Globus pallidus (tissue), 1 donor: Measurements from ENCODE around the gene FAM171A2.

Experiments used
- DNase-seq: peaks from one replicate; pipeline ENCODE4 v3.0.0-alpha.2; 2015; ENCODE audit warnings: low spot score

The FAM171A2 gene

DNA sequence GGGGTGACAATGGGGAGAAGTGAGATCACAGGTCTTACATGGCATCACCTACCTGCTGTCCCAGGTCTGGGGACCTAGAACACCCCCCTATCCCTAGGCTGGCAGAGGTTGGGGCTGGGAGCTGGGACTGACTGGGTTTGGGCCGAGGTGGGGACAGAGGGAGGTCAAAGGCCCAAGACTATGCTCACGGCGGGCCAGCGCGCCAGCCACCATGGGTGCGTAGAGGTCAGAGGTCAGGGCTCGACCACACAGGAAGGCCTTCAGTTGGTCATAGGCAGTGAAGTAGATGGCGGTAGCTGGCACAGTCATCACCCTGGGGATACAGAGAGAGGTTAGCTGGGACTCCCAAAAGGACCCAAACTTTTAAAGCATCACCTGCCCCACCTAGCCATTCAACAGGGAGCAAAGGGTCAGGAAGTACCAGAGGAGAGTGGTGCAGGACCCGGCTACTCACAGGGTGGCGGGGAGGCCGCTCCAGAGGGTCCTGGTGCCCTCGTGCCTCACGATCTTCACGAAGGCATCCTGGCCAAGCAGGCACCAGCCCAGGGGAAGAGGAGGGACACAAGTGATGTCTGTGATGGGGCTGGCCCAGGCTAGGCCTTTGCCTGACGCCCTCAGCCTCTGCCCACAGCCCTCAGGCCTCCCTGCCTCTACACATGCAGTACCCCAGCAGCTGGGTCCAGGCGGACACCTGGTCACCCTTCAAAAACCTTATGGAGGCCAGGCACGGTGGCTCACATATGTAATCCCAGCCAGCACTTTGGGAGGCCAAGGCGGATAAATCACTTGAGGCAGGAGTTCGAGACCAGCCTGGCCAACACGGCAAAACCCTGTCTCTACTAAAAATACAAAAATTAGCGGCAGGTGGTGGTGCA is 42.2 kb downstream of the FAM171A2 start:
- DNase-seq, result no peak

DNA sequence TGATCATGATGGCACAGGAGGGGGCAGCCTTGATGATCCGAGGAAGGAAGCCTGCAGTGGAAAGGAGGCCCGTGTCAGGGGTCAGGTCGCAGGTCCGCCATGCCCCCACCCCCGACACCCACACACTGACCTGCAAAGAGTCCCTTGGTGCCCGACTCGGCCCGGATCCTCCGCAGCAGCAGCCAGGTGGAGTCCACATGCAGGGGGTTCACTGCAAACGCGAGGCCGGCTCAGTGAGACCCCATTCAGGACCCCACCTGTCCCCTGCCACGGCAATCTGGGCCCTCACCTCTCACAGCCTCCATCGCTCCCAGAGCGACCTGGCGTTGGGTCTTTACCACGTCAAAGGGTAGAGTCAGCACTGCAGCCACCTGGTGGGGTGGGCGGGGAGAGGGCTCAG is 43.6 kb downstream of the FAM171A2 start:
- no peak for DNase-seq

- DNase-seq, result no peak
Measured at GRCh38 chr17:44318077-44318892, 45.4 kb downstream of the FAM171A2 start.

DNA sequence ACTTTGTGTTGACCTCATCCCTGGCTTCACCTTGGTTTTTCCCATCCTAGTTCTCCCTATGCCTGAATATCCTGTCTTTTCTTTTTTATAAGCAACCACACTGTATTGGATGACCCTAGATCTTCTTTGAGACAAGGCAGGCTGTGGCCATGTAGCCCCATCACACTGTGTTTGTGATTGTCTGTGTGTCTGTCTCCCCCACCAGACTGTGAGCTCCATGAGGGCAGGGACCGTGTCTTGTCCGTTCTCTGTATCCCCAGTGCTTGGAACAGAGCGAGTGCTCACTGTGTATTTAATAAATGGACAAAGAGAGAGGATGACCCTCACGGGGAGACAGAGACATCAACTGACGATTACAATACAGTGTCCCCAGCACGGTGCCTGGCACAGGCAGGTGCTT is 46.1 kb downstream of the FAM171A2 start:
- DNase-seq, result no peak

GRCh38 chr17:44315760-44316731 is 47.6 kb downstream of the FAM171A2 start:
- no peak for DNase-seq

DNA sequence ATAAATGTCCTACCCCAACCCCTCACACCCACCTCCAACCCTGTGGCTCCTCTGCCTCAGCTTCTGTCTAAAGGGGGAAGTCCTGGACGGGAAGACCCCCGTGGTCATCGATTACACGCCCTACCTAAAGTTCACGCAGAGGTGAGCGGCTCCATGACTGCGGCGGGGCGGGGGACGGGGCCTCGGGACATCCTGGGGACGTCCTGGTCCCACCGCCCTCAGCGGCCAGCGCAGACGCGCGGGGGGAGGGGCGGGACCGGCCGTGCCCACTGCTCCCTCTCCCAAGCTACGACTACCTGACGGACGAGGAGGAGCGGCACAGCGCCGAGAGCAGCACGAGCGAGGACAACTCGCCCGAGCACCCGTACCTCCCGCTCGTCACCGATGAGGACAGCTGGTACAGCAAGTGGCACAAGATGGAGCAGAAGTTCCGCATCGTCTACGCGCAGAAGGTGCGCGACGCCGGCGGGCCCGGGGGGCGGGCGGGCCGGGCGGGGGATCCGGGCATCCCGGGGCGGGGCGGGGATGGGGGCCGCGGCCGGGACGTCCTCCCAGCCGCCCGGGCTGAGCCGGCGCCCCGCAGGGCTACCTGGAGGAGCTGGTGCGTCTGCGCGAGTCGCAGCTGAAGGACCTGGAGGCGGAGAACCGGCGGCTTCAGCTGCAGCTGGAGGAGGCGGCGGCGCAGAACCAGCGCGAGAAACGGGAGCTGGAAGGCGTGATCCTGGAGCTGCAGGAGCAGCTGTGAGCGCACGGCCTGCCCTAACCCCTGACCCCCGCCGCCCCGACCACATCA is 48.6 kb downstream of the FAM171A2 start:
- no peak for DNase-seq

DNA sequence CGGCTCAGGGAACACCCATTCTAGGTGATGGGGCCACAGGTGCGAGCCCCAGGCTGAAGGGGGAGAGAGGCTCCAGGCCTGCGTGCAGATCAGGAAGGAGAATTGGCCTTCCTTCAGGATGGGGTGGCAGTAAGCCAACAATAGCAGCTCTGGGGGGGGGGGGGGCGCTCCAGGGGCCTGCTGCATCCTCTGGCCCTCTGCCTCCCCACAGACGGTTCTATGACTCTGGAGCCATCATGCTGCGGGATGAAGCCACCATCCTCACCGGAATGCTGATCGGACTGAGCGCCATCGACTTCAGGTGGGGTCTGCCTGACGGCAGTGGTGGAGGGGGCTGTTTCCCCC is 49.2 kb downstream of the FAM171A2 start:
- DNase-seq, result no peak

- no peak for DNase-seq
Measured at GRCh38 chr17:44314031-44314430, 49.6 kb downstream of the FAM171A2 start.

- DNase-seq, result no peak
Measured at GRCh38 chr17:44312396-44313104, 51.1 kb downstream of the FAM171A2 start.

DNA sequence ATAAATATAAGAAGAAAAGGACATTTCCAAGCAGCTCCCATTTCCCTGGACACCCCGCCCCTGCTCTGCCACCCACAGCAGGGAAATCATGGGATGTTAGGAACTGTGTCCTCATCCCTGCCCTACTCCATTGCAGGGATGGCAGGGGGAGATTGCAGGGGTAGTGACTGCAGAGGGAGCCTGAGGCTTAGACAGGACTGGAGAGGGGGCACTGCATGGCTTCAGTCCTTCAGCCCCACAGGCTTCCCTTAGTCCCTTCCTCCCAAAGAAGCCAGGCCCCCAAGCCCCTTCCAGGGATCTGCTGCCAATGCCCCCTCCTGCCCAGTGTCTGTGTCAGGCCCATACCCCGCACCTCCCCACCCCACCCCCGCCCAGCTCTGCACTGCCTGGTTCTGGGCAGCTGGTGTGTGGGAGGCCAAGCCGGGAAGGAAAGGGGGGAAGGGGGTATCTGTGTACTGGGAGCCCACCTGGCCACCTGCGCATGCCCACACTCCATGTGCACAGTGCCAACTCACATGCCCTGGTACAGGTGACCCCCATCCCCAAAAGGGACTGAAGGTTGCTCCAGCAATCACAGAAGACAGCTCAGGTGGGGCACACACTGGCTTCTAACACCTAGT is 52.0 kb downstream of the FAM171A2 start:
- DNase-seq, result no peak

DNA sequence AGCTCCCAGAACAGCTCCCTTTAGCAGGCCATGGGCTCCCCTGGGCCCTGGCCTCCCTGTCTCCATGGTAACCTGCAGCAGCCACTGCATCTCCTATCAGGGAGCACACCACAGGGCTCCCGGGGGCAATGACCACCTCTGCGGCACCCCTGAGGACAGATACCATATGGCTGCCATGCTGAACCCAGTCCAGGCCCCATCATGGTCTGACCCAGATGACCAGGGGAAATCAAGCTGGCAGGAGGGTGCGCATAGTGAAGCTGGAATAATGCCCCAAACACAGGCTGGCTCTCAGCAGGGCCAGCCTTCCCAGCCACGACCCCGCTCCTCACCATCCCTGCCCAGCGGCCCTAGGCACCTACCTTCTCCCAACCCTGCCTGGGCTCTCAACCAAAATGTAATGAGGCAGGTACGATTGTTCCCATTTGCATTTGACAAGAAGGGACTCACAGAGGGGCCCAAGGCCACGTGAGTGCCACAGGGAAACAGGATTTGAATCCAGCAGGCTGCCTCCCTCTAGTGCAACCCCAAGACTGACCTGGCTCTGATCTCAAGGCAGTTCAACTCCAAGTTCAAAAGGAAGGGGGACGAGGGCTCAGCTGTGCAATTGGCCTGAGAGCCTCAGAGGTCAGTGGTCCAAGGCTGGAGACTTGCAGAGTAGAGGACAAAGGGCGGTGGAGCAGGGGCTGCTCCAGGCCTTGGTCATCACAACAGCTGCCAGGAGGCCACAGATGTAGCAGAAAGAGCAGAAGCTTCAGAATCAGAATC is 52.9 kb downstream of the FAM171A2 start:
- no peak for DNase-seq

GRCh38 chr17:44310188-44310587 is 53.5 kb downstream of the FAM171A2 start:
- DNase-seq, result no peak

DNA sequence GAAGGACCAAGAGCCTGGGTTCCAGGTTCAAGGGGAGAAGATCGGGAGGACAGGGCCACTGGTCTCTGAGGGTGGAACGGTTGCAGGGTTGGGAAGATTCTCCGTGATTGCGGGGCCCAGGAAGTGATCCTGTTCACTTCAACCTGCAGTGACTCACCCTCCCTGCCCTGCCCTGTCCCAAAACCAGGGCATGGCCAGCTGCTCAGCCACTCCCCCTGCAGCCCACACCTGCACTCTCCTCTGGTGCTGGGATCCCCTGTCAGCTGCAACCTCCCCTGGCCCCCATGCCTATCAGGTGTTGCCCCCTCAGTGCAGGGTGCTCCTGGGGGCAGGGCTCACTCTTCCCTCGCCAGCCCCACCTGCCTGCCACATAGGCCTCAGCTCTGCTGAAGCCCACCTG is 54.2 kb downstream of the FAM171A2 start:
- no peak for DNase-seq

DNA sequence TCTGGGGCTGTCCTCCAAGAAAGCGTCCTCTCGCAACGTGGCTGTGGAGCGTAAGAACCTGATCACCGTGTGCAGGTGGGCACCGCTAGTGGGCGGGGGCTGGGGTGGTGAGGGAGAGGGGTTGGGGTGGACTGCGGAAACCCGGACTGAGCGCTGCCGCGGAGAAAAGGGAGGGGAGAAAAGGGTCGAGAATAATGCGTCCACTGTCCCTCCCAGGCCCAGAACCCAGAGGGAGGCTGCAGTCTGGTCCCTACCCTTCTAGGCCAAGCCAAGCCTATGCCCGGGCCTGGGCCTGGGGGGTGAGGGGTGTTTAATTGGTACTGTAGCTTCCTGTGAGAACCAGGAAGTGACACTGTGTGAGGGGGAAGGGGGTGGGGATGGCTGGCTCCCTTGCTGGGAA is 54.8 kb downstream of the FAM171A2 start:
- DNase-seq, result peak; percentile 62

GRCh38 chr17:44308320-44308818 is 55.3 kb downstream of the FAM171A2 start, which contains the start of gene RUNDC3A:
Gene RUNDC3A (plus strand): TSS chr17:44308601. CDS start chr17:44308833, 232 bp downstream.
- DNase-seq, result peak; percentile 93

DNA sequence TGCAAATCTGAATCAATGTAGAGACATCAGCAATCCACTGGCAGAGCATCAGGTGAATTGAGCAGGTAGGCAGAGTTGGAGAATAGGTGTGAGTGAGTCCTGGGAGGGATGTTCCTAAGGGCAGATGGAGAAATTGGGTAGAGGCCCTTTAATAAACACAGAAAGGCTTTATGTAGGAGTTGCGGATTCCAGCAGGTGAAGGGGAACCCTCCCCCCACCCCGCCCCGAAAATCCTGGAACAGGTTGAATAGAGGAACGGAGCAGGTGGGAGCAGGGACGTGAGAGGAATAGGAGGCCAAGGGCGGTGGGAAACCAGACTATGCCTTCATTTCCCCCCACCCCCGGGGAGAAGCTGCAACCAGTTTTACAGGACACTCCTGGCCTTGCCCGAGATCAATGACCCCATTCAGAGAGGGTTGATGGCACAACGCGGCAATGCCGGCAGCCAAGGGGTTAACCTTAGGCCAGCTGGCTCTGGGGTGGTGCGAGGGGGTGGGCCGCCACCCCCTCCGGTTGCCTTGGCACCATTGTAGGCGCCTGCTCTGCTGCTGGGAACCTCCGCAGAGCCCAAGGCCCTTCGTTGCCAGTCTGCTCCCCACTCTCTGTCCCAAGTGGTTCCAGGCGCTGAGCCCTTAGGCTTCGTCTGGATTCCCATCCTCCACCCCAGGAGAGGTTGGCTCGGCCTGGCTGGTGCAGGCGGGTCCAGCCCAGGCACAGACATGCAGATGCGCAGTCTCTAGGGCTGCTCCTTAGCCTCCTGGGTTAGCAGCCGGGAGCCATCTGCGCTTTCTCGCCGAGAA is 56.1 kb downstream of the FAM171A2 start:
- DNase-seq, result peak; percentile 87

- no peak for DNase-seq
Measured at GRCh38 chr17:44304651-44305050, 59.0 kb downstream of the FAM171A2 start.
